Hypothalamus (tissue), 51 donors: Measurements from ENCODE around the gene GABRG2.
A peak's percentile ranks its signal among the peaks of the same experiment; 100 is the strongest.
"Not testable (repeated sequence)": the region's sequence is repeated elsewhere in the genome, so short reads cannot be mapped to it uniquely, and the experiment has no call there.

Experiments
- DNase-seq, 51 donors: peaks; one replicate each; lab custom pipeline; 2025; lab: John Stamatoyannopoulos, UW

Gene GABRG2

DNA sequence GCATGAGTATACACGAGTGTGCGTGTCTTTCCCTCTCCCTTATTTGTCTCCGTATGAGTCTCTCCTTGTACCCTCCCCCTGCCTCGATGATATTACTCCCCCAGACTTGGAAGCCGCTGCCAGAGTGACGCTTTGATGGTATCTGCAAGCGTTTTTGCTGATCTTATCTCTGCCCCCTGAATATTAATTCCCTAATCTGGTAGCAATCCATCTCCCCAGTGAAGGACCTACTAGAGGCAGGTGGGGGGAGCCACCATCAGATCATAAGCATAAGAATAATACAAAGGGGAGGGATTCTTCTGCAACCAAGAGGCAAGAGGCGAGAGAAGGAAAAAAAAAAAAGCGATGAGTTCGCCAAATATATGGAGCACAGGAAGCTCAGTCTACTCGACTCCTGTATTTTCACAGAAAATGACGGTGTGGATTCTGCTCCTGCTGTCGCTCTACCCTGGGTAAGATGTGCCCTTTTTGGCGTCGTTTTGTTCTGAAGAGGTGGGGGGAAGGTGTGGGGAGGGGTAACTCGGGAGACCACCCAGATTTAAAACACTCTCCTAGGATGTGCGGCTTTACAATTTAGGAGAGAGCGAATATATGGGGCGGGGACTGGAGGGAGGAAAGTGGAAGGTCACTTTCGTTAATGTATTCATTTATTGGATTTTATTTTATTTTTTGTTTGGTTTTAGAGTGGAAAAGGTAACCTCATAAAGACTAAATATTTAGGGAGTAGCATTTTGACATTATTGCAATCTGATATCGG, at the start of gene GABRG2:
Gene GABRG2 (plus strand): TSS at position 119 of the 757 bp plus-strand sequence. CDS start 227 bp downstream, at position 346.
- DNase-seq, result peak in 7 of 51 donors; percentile 1 to 71 (median 22)

- DNase-seq, result no peak
Observed at GRCh38 chr5:162025312-162025711, 42.3 kb upstream of the GABRG2 start.

DNA sequence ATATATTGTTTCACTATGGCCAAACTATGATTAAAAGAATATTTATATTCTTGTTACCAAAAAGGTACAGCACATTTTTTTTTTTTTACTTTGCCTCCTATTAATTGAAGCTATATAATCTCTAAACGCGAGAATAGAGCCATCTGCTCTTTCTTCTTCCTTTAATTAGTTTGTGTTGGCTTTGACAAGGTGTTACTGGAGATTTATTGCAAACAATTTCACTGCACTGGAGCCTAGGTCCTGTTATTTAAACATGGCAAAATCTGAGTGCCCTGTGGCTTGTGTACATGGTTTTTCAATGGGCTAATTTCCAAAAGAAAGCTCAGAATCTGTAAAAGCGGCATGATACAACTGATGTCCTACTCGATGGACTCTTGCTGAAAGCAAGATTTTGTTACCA, 40.8 kb upstream of the GABRG2 start:
- DNase-seq, result no peak

- no peak for DNase-seq
Observed at GRCh38 chr5:162037431-162037830, 30.1 kb upstream of the GABRG2 start.

DNA sequence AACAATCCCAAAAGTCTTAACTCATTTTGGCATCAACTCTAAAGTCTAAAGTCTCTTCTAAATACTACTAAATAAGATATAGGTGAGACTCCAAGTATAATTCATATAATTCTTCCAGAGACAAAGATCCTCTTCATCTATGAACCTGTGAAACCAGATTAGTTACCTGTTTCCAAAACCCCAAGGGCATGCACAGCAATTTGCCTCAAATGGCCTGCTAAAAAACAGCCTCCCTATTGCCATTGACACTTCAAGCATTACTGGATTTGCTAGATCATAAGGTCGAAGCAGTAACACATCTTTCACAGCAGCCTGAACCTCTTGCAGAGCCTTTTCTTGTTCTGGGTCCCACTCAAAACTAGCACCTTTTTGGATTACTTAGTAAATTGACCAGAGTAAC, 20.3 kb upstream of the GABRG2 start:
- no peak for DNase-seq

GRCh38 chr5:162052676-162053075, 14.9 kb upstream of the GABRG2 start:
- no peak for DNase-seq

DNA sequence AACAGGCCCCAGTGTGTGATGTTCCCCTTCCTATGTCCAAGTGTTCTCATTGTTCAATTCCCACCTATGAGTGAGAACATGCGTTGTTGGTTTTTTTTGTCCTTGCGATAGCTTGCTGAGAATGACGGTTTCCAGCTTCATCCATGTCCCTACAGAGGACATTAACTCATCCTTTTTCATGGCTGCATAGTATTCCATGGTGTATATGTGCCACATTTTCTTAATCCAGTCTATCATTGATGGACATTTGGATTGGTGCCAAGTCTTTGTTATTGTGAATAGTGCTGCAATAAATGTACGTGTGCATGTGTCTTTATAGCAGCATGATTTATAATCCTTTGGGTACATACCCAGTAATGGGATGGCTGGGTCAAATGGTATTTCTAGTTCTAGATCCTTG, 12.5 kb upstream of the GABRG2 start:
- not testable (repeated sequence) for DNase-seq

DNA sequence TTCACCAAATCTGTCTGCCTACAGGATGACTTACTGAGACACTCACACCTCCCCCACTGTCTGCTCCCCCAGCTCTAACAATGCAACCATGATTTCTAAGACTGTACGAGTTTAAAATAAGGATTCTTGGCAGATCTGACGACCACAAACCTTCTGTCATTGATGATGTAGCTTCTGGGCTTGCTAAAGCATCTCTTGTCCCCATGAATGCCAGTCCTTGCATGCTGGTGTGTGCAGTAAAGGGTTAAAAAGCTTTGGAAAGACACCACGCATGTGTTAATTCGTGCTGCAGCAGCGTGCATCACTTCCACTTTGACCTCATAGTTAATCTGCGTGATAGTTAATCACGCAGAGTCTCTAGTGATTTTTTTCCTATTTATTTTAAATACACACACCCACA, 411 bp upstream of the GABRG2 start:
- peak in 3 of 51 donors; percentile 22 to 61 (median 56) for DNase-seq

- DNase-seq, result peak in 9 of 51 donors; percentile 3 to 62 (median 13)
Observed at GRCh38 chr5:162068412-162068811, 839 bp downstream of the GABRG2 start.

DNA sequence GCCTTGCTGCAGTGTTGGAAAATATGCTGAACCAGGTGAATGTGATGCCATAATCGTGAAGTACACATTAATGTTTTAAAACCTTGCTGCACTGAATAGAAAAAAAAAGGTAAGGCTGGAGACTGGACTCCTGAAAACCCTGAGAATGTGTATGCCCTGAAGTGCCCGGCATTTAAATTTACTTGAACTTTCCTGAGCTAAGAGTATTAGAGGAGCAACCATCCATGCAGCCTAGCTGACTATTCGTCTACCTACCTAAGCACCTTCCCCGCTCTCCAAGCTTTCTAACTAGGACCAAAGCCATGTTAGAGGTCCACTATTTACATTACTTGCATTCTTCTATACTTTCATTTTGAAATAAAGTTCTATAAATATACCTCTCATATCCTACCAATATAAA, 1.4 kb downstream of the GABRG2 start:
- peak in 1 of 51 donors; percentile 62 for DNase-seq

DNA sequence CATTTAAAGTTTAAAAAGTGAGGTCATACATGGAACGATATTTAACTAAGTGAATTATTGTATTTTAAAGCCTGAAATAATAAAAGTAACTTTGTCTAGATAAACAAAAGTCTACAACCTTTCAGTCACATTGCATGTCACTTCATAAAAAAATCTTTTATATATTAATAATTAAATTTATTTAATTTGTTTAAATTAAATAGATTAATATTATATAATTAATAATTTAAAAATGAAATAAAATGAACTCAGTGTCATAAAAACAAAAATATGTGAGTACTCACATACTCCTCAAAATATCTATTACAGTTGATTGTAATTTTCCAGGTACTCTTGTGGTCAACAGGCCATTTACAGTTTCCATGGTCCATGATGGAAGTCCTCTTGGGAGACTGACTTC, 11.2 kb downstream of the GABRG2 start:
- DNase-seq, result no peak

DNA sequence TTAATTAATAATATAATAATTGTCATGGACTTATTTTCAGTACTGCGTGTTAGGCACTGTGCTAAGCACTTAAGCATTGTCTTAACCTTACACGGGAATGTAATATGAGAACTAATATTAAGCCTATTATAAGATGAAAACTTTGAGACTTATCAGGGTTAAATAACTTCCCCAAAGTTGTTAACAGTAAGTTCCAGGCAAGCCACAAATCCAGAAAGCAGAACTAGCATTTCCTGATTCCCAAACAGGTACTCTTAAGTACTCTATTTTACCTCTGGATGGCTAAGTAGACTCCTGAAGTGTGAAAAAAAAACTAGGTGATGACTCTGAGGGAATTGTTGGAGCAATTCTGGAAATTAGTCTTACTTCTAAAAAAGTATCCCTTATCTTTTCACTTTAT, 23.8 kb downstream of the GABRG2 start:
- no peak for DNase-seq

GRCh38 chr5:162096448-162096847, 28.9 kb downstream of the GABRG2 start:
- no peak for DNase-seq

GRCh38 chr5:162107591-162107990, 40.0 kb downstream of the GABRG2 start:
- peak in 2 of 51 donors; percentile 7 to 28 for DNase-seq

DNA sequence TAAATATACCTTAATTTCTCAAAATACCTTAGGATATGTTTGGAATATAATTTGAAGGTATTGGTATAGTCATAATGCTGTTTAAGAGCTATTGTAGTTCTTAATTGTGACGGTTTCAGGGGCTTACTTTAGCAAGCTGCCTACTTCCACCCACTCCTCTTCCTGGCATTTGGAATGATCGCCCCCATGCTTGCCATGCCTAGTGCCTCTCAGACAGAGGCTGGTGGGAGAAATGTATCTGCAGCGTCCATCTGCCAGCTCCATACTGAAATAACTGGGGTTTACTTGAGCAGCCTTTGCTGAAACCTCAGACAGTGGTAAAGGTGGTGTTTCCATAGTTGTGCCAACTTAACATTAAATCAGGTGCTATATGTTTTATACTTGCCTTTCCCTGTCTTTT, 52.2 kb downstream of the GABRG2 start:
- DNase-seq, result peak in 1 of 51 donors; percentile 20

GRCh38 chr5:162128117-162128516, 60.5 kb downstream of the GABRG2 start:
- DNase-seq, result peak in 1 of 51 donors; percentile 37

GRCh38 chr5:162132348-162132747, 64.8 kb downstream of the GABRG2 start:
- DNase-seq, result no peak

DNA sequence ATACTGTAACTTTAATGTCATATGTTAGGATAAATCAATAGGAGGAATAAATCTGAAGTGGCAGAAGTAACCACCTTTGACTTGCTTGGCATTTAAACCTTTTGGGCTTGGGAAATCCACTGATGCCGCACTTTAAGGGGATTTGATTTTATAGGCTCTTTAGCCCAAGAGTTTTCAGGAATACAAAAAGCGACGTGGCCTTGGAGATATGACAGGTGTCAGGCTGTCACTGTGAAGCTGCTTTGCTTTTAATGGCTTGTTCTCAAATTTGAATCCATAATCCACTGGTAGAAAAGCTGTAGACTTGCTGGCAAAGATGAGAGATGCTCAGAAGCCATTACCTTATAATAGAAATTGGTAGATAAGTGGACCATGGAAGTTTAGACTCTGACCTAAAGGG, 71.6 kb downstream of the GABRG2 start:
- DNase-seq, result no peak

GRCh38 chr5:162154242-162154641, 86.7 kb downstream of the GABRG2 start:
- DNase-seq, result no peak

GRCh38 chr5:162160401-162160800, 92.8 kb downstream of the GABRG2 start:
- no peak for DNase-seq

- DNase-seq, result no peak
Observed at GRCh38 chr5:162163663-162164062, 96.1 kb downstream of the GABRG2 start.

DNA sequence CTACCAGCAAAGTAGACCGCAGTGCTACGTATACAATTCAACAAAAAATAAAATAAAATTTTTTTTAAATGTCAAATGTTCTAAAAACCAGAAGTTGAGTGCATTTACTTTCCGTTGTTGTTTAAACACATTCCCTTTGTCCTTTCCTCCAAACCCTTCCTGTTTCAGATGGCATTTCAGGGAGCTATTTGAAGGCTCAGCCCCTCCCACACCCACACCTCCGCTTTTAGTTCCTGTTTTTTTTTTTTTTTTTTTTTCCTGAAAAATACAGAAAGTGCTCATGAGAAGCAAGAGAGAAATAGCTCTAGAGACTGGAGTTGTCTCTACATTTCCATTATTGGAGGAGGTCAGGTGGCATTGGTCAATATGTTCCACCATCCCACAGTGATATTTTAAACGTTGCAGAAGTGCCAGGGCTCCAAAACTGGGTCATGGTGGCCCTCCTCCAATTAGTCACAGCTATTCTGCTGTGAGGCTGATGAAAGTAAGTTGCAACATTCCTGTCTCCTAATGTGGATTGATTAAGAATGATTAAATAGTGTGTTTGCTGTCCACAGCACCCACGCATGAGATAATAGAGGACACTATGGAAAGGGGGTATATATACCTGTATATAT, 106.9 kb downstream of the GABRG2 start:
- no peak for DNase-seq
